NOMO-1 treated with DMSO at 0.1 percent for 48 hours (cell line): Measurements from ENCODE around the gene CAPZA1.
"Not testable (repeated sequence)": the region's sequence is repeated elsewhere in the genome, so short reads cannot be mapped to it uniquely, and the experiment has no call there.

ENCODE experiments used
- DNase-seq: peaks from one replicate; lab custom pipeline; 2025; ENCODE audit not compliant: unreplicated experiment; lab: John Stamatoyannopoulos, UW

CAPZA1 gene

GRCh38 chr1:112619518-112620376 lies at the start of gene CAPZA1:
TSS of gene CAPZA1 (plus strand) at chr1:112619832. CDS start at chr1:112619845, 13 bp downstream.
- DNase-seq, result peak; percentile 95

DNA sequence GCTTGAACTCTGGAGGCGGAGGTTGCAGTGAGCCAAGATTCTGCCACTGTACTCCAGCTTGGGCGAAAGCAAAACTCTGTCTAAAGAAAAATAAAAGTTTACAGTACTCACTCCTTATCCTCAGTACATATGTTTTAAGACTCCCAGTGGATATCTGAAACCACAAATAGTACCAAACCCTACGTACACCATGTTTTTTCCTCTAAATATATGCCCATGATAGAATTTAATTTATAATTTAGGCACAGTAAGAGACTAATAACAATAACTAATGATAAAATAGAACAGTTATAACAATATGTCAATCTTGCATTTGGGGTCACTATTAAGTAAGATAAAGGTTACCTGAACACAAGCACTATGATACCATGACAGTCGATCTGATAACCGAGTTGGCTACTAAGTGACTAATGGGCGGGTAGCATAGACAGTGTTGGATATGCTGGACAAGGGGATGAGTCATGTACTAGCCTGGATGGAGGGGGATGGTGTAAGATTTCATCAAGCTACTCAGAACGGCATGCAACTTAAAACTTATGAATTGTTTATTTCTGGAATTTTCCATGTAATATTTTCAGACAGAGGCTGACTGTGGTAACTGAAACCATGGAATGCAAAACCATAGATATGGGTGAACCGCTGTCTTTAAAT lies 44.4 kb upstream of the CAPZA1 start:
- no peak for DNase-seq

- no peak for DNase-seq
These were observed 43.4 kb upstream of the CAPZA1 start for GRCh38 chr1:112576240-112576639.

GRCh38 chr1:112579801-112580510 lies 39.7 kb upstream of the CAPZA1 start:
- no peak for DNase-seq

DNA sequence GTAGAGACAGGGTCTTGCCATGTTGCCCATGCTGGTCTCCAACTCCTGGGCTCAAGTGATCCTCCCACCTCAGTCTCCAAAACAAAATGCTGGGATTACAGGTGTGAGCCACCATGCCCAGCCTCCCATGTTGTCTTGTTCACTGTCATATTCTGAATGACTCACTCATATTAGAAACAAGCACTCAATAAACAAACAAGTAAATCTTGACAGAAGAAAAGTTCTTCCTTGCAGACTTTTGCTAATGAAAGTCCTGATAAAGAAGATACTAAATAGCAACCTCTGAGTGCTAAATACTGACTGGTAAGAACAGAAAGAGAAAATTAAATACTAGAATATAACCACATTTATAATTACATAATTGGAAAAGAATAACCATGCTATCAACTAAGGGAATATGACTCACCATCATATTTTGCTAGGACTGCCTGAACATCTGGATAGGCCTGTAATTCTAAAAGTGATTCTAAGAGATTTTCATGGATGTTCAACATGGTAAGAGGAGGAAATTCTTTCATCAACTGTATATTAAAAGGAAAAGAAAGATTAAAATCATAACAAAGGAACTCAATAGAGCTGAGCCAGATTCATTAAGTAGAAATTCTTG lies 37.9 kb upstream of the CAPZA1 start:
- no peak for DNase-seq

DNA sequence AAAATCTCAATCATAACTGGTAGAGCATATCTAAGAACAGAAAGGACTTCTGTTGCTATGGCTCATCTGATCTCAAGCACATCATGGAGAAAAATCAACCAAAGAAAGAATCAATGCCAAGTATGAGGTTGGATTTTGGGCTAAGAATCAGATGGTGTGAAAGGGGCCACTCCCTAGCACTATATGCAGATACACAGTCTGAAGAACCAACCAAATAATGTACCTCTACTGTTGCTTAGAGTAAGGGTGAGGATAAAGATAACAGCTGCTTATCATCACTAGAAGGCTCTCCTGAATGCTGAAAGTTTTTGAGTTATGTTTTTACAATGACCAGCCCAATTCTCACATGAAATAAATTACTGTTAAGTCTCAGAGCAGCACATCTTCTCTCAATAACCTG lies 36.3 kb upstream of the CAPZA1 start:
- no peak for DNase-seq

GRCh38 chr1:112589766-112590165 lies 29.9 kb upstream of the CAPZA1 start:
- DNase-seq, result no peak

- no peak for DNase-seq
These were observed 25.3 kb upstream of the CAPZA1 start for GRCh38 chr1:112594208-112594876.

DNA sequence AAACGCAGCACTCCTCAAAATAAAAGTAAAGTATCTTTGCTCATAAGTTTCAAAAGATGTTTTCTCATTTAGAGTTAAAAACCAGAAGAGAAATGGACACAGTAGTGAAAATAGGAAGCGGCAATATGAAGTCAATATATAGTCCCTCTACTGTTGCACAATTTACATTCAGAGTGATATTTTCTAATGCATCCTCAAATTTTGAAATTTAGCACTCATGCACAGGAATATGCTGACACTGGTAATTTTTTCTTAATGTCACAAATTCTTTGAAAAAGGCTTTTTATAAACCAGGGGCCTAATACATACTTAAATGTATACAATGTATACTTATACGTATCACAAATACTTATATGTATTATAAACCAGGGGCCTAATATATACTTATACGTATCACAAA lies 20.2 kb upstream of the CAPZA1 start:
- peak; percentile 1 for DNase-seq

DNA sequence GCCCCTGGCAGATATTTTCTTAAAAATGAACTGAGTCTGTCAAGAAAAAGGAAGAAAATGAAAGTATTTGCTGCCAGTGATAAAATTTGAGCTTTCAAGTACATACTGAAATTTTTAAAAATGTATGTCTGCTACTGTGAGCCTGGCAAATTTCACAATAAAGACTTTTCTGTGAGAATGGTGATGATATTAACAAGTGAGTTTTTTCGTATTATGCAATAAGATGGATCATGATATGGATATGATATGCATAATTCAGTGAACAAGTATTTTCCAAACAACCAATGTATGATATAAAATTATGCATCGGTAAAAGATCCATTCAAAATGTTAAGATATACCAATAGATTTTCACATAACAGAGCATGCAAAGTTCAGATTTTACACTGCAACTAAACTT lies 16.6 kb upstream of the CAPZA1 start:
- no peak for DNase-seq

GRCh38 chr1:112603541-112603940 lies 16.1 kb upstream of the CAPZA1 start:
- DNase-seq, result no peak

- DNase-seq, result no peak
These were observed 13.9 kb upstream of the CAPZA1 start for GRCh38 chr1:112605633-112606327.

GRCh38 chr1:112614460-112615065 lies 5.1 kb upstream of the CAPZA1 start:
- peak; percentile 32 for DNase-seq

DNA sequence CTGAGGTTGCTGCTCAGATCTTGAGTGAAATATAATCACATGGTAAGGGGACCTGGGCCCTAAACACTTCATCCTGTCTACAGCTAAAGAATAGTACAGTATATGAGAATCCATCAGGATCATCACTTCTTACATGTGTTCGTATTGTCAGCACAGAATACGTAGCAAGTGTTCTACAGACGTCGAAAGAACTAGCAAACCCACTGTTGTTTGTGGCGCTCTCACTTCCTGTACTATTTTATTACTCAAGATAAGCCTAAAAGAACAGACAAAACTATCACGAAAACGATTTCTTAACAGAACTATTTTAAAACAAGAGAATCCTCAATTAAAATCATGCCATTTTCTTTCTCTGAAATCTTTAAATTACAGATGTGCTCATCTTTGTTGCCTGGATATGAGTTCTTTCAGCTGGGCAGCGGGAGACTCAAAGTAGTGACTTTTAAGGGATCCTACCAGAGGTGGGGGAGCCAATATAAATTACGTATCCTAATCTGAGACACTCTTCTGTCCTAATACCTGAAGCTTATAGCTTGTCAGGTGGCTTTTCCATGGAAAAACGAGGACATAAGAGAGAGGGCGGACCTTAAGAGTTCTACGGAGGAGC lies 1.4 kb upstream of the CAPZA1 start:
- DNase-seq, result peak; percentile 26

DNA sequence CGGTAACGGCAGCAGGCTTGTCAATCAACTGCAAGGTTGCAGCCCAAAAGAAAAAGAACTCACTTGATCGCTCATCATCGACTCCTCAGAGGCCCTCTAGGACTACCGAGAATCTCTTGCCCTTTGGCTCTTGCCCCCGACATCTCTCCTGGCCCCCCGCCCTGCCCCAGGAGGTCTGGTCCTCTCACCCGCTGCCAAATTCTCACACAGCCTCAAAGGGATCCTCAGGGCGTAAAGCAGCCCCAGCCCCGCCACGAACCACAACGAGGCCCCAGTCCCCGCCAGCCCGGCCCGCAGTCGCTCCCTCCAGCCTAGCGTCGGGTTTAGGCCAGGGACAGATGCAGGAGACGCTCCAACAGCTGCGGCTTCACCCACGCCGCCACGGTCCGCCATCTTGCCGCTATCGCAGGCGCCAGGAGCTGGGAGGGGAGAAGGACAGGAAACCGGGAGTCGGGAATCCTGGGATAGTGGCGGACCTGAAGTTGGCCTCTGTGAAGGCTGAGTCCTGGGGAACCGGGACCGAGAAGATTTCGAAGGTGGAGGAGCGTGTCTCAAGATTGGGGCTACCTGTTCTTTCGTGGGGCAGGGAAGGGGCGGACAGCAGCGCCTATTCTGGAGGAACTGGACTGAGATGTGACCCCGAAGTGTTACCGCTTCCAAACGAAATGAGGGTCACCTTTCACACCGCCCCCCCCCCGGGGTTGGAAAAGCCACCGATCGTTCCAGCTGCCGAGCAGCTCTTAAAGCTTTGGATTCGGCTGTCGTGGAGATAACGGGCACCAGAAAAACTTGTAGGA lies 713 bp upstream of the CAPZA1 start, which contains the start of gene ST7L:
Gene ST7L, minus strand, starts transcription at position 421 of the 797 bp plus-strand sequence. Its CDS starts 28 bp downstream, at position 393.
- DNase-seq, result peak; percentile 28

DNA sequence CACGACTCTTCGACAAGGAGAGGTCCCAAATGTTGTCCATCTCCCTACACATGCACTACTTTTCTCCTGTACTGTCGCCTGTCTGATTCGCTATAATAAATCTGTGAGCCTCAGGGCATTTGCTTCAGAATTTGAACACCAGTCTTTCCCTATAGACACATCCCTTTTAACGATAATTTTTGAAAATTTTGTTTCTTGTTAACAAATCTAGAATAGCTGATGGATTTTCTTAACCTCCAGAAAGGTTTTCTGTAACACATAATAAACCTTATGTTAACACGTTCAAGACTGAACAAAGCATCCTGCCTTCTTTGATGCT lies 704 bp downstream of the CAPZA1 start:
- DNase-seq, result no peak

DNA sequence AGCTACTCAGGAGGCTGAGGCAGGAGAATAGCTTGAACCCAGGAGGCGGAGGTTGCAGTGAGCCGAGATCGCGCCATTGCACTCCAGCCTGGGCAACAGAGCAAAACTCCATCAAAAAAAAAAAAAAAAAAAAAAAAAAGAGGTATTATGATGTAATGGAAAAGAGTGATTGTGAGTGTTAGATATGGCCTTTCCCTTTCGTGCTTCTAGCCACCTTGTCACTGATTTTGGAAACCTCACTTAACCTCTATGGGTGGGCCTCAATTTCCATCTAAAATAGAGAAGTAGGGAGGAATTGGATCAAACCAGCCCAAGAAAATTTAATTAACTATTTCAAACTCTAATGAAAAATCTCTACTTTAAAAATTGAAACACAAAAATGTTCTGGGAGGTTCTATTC lies 4.9 kb downstream of the CAPZA1 start:
- not testable (repeated sequence) for DNase-seq

DNA sequence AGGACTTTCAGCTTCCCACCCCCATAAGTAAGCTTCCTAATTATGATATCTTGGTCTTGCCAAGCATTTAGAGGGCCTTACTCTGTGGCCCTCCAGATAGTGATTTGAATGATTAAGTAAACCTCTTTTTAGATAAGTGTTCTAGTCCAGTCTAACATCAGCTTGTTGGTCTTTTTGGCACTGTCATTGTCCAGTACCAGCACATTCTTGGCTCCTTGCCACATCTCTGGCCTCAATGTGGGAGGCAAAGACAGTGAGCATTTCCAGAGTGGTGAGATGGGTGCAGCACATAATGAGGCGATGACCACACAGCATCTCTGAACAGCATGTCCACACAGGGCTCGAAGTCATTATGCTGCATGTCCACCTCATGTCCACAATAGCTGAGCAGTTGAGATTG lies 6.1 kb downstream of the CAPZA1 start:
- no peak for DNase-seq

GRCh38 chr1:112626193-112626592 lies 6.6 kb downstream of the CAPZA1 start:
- no peak for DNase-seq
